GM12892 (cell line): ENCODE measurements around the gene ARG2.

Source experiments
- DNase-seq: peaks from one replicate; pipeline ENCODE4 v3.0.0; 2011; ENCODE audit not compliant: insufficient read length
- FAIRE-seq: peaks from 2 replicates; lab custom pipeline; 2011; peaks lifted over from hg19 to GRCh38; lab: Jason Lieb, UNC
- POLR2A ChIP-seq: IDR thresholded peaks from 2 replicates; pipeline ENCODE4 v1.6.1; 2011; ENCODE audit warnings: low read depth, low read length, control low read depth
- POLR2AphosphoS5 ChIP-seq: IDR thresholded peaks from 2 replicates; pipeline ENCODE4 v1.6.1; 2011; ENCODE audit warnings: low read depth, low read length, control low read depth
- TAF1 ChIP-seq: IDR thresholded peaks from 2 replicates; pipeline ENCODE4 v1.6.1; 2011; ENCODE audit warnings: low read depth, mild to moderate bottlenecking, control low read depth, low read length, borderline replicate concordance

The ARG2 gene

GRCh38 chr14:67674139-67674479 is 54.4 kb downstream of the ARG2 start:
- peak; percentile 67 for FAIRE-seq

GRCh38 chr14:67674480-67675218 is 54.9 kb downstream of the ARG2 start, which contains the start of gene VTI1B:
TSS of gene VTI1B (minus strand) at chr14:67674632. CDS start at chr14:67674489, 143 bp downstream.
- FAIRE-seq (peak; percentile 97), DNase-seq (peak; percentile 75)
- TF ChIP-seq TAF1 (peak; percentile 35; the same call in 1 of the 2 replicates), POLR2AphosphoS5 (peak; percentile 81), POLR2A (peak; percentile 88)

More at GRCh38 chr14:67674139-67674479, 54.4 kb downstream of the ARG2 start:
- no peak for TF ChIP-seq TAF1
- no peak for TF ChIP-seq POLR2AphosphoS5
- no peak for TF ChIP-seq POLR2A
- DNase-seq: peak; percentile 27

GRCh38 chr14:67675219-67675582 is 55.5 kb downstream of the ARG2 start:
- no peak for TF ChIP-seq TAF1
- TF ChIP-seq POLR2A: no peak
- no peak for TF ChIP-seq POLR2AphosphoS5
- no peak for DNase-seq
- FAIRE-seq: no peak

GRCh38 chr14:67679006-67679405 is 59.3 kb downstream of the ARG2 start:
- DNase-seq (no peak), FAIRE-seq (no peak)
- no peak for TF ChIP-seq POLR2A
- TF ChIP-seq POLR2AphosphoS5: no peak
- no peak for TF ChIP-seq TAF1

GRCh38 chr14:67680121-67680602 is 60.4 kb downstream of the ARG2 start:
- FAIRE-seq (peak; percentile 87), DNase-seq (peak; percentile 43)
- TF ChIP-seq POLR2A (no peak), POLR2AphosphoS5 (no peak)

- no peak for TF ChIP-seq POLR2A
- TF ChIP-seq TAF1: no peak
- TF ChIP-seq POLR2AphosphoS5: no peak
- FAIRE-seq: peak; percentile 62
- no peak for DNase-seq
Observed at GRCh38 chr14:67680941-67681340, 61.2 kb downstream of the ARG2 start.

- TF ChIP-seq POLR2A: no peak
- no peak for TF ChIP-seq POLR2AphosphoS5
- no peak for TF ChIP-seq TAF1
- no peak for DNase-seq
- no peak for FAIRE-seq
Observed at GRCh38 chr14:67683842-67684241, 64.1 kb downstream of the ARG2 start.

- no peak for TF ChIP-seq POLR2A
- no peak for TF ChIP-seq POLR2AphosphoS5
- FAIRE-seq (no peak), DNase-seq (no peak)
Observed at GRCh38 chr14:67690011-67690410, 70.3 kb downstream of the ARG2 start.

GRCh38 chr14:67694791-67695393 is 75.2 kb downstream of the ARG2 start:
- TF ChIP-seq POLR2AphosphoS5: no peak; the same call in 1 of the 2 replicates
- TF ChIP-seq TAF1: no peak
- FAIRE-seq (peak; percentile 90), DNase-seq (peak; percentile 72)

GRCh38 chr14:67695394-67695949 is 75.8 kb downstream of the ARG2 start, which contains the start of gene RDH11:
TSS of gene RDH11 (minus strand) at chr14:67695764. CDS start at chr14:67695703, 61 bp downstream.
- 0 out of 2 replicates have a peak, but pooled peaks have one; percentile 39 for TF ChIP-seq TAF1
- TF ChIP-seq POLR2A: peak; percentile 92
- TF ChIP-seq POLR2AphosphoS5: peak; percentile 87
- FAIRE-seq: peak; percentile 86
- peak; percentile 72 for DNase-seq

- no peak for FAIRE-seq
- TF ChIP-seq POLR2AphosphoS5: no peak
- TF ChIP-seq POLR2A: no peak
- TF ChIP-seq TAF1: no peak
Observed at GRCh38 chr14:67697006-67697405, 77.3 kb downstream of the ARG2 start.

GRCh38 chr14:67698179-67698578 is 78.5 kb downstream of the ARG2 start:
- TF ChIP-seq POLR2A (no peak), TAF1 (no peak), POLR2AphosphoS5 (no peak)
- no peak for DNase-seq
- no peak for FAIRE-seq

More at GRCh38 chr14:67697006-67697405, 77.3 kb downstream of the ARG2 start:
- DNase-seq: no peak
